ENCODE data around the gene LDLRAD4.

Gene LDLRAD4

DNA sequence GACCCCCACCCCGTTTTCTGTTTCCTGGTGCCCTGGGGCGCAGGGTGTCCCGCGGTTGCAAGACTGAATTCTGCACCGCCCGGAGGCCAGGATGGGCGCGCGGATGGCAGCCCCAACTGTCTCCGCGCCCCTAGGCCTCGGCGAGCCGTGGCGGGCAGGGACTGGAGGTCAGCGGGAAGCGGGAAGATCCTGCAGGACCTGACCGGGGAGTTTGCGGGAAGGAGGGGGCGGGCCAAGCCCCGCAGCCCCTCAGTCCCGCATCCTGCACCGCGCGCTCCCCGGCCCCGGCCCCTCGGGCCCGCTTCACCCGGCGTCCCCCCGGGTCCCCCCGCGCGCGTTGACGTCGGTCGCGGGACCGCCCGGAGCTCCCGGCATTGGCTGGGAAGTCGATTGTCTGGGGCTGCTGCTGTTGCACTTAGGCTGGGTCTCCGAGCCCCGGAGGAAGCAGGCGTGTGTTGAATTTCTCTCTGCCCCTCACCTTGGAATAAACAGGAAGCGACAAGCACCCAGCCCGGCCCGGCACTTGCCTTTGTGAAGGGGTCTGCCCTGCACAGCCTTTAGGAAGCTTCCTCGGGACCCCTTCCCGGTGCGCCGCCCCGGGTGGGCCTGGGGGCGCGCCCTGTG lies at the start of gene LDLRAD4:
Gene LDLRAD4, plus strand, starts transcription at position 393 of the 624 bp plus-strand sequence.
- DNase-seq (ENCODE audit: low read depth in 3 of 3): peak in 2 of 3 experiments; percentile 11 to 29

DNA sequence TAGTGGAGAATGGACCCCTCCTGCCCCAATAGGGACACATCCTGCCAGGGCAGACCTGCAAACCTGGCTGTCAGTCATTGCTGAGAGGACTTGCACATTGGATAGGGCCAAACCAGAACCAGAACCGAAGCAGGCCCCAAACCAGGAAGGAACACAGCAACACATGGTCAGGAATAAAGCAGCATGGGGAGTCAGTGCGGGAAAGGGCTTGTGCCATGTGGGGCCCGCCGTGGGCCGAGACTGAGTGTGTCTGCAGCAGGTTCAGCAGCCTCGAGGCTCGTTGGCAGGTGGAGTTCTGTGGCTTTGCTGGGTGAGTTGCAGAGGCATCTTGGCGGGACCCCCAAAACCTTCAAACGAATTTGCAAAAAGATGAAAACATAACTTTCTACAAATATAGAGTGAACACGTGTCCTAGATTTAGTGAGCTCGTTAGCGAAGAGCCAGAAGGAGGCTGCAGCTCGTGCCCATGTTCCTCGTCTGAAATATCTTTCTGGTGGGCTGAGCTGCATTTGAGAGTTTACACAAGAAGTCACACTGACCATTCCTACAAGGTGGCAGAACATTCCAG lies 44.9 kb upstream of the LDLRAD4 start:
- DNase-seq (ENCODE audit: low read depth in 3 of 3): no peak

DNA sequence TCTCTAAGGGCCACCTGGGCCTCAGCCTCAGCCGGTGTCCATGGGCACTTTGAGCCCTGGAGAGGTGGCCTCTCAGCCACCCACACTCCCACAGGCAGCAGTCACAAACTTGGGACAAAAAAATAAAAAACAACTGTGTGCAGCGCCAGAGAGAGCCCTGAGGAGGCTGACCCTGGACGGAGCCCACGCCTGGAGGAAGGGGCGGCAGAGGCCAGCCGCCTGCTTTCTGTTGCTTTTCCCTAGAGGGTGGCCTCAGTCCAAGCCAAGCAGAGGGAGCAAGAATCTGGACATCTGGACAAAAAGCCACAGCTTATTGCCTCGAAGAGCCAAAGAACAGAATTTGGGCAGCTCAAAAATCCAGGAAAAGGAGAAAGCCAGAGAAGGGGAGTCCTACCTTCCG lies 43.3 kb upstream of the LDLRAD4 start:
- DNase-seq (ENCODE audit: low read depth in 3 of 3): no peak

GRCh38 chr18:13175754-13176210 lies 42.8 kb upstream of the LDLRAD4 start:
- no peak for DNase-seq (ENCODE audit: low read depth in 3 of 3)

- no peak for DNase-seq (ENCODE audit: low read depth in 3 of 3)
Observed at GRCh38 chr18:13176847-13177246, 41.7 kb upstream of the LDLRAD4 start.

DNA sequence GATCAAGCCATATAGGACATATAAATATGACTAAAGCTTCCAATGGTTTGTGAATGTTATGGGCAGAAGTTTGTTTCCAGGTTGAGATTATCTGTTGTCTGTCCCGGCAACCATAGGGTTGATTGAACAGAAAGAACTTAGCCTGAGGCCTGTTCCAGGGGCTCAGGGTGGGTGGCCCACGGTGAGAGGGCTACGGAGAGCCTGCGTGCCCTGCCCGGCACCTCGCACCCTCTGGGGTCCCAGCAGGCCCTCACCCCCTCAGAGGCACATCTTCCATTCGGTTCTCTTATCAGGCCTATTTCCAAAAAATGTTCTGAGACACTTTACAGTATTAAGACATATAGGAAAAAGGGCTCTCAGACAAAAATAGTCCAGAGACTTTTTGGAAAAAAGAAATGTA lies 40.4 kb upstream of the LDLRAD4 start:
- DNase-seq (ENCODE audit: low read depth in 3 of 3): no peak

GRCh38 chr18:13178976-13179375 lies 39.6 kb upstream of the LDLRAD4 start:
- DNase-seq (ENCODE audit: low read depth in 3 of 3): no peak

DNA sequence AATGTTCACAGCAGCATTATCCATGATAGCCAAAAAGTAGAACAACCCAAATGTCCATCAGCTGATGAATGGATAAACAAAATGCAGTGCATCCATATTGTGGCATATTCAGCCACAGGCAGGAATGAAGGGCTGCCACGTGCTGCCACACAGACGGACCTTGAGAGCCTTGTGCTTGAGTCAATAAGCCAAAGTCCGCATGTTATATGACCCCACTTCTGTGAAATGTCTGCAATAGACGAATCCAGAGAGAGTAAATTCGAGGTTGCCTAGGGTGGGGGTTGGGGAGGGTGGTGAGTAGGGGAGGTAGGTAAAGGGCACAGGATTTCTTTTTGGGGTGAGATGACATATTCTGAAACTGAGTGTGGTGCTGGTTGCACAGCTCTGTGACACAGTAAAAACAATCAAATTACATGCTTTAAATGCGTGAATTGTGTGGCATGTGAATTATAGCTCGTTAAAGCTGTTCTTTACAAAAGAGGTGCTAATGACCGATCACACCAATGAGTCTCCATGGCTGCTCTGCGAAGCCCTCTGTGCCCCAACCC lies 38.9 kb upstream of the LDLRAD4 start:
- no peak for DNase-seq (ENCODE audit: low read depth in 3 of 3)

DNA sequence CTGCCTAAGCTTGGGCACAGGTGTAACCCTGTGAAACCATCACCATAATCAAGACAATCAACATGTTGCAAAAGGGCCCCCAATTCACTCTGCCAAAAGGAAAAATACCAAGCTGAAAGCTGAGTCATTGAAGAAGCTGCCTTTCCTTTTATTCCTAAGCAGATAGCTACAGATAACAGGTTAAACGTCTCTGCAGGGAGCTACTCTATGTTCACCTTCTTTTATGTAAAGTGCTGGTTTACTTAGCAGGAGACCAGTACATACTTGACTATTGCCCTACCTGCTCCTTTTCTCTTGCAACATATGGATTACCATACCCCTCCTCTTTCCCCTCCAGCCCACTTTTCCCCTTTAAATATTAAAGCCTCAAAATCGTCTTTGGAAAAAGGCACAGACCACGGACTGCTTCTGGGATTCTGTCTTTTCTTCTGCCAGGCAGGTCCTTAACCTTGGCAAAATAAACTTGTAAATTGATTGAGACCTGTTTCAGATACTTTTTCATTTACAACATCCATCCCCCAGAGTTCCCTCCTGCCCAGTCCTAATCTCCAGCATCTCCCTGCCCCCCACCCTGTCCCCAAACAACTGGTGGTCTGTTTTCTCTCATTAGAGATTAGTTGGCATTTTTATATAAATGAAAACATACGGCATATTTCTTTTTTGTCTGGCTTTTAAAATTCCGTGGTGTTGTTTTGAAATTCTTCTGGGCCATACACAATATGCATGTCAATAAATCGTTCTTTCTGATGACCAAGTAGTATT lies 37.8 kb upstream of the LDLRAD4 start:
- DNase-seq (ENCODE audit: low read depth in 3 of 3): no peak

- DNase-seq (ENCODE audit: low read depth in 3 of 3): no peak
Observed at GRCh38 chr18:13181765-13182164, 36.8 kb upstream of the LDLRAD4 start.

GRCh38 chr18:13183359-13183758 lies 35.2 kb upstream of the LDLRAD4 start:
- DNase-seq (ENCODE audit: low read depth in 3 of 3): no peak

- DNase-seq (ENCODE audit: low read depth in 3 of 3): no peak
Observed at GRCh38 chr18:13183790-13184189, 34.8 kb upstream of the LDLRAD4 start.

- no peak for DNase-seq (ENCODE audit: low read depth in 3 of 3)
Observed at GRCh38 chr18:13184396-13184795, 34.2 kb upstream of the LDLRAD4 start.

- DNase-seq (ENCODE audit: low read depth in 3 of 3): no peak
Observed at GRCh38 chr18:13185675-13186198, 32.8 kb upstream of the LDLRAD4 start.

- DNase-seq (ENCODE audit: low read depth in 3 of 3): no peak
Observed at GRCh38 chr18:13186687-13187086, 31.9 kb upstream of the LDLRAD4 start.

GRCh38 chr18:13187498-13187897 lies 31.1 kb upstream of the LDLRAD4 start:
- DNase-seq (ENCODE audit: low read depth in 3 of 3): no peak

GRCh38 chr18:13191031-13191430 lies 27.5 kb upstream of the LDLRAD4 start:
- DNase-seq (ENCODE audit: low read depth in 3 of 3): no peak

GRCh38 chr18:13191779-13192178 lies 26.8 kb upstream of the LDLRAD4 start:
- DNase-seq (ENCODE audit: low read depth in 3 of 3): no peak

DNA sequence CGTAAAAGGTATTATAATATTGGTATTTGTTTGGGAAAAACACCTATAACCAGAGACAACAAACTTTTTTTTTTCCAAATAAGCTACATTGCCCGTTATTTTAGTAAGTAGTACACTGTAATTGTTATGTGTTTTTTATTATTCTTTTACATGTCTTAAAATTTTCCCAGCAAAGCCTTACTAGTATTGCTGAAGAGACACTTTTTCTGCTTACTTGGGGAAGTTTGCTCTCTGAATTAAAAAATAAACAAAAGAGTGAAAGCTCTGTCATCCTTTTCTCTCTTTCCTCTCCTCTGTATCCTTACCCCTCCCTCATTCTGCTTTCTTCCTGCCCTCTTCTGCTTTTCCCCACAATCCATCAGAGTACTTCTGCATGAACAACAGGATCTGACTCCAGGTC lies 25.6 kb upstream of the LDLRAD4 start:
- no peak for DNase-seq (ENCODE audit: low read depth in 3 of 3)

DNA sequence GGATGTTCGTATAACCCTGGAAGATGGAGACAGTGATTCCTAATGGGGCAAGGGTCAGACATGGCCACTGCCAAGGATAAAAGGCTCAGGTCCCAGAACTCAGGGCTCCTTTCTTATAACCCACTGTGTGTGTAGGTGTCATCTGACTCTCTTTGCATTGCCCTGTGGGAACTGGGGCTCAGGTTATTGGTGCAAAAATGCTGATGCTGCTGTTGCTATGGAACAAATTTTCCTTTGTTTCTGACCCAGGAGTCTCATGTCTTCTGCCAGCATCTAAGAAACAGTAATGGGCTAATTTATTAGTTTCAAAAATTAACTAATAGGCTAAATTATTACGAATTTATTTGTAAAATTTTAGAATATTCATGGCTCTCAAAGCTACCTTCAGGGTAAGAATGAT lies 24.3 kb upstream of the LDLRAD4 start:
- DNase-seq (ENCODE audit: low read depth in 3 of 3): no peak

GRCh38 chr18:13198701-13199100 lies 19.9 kb upstream of the LDLRAD4 start:
- no peak for DNase-seq (ENCODE audit: low read depth in 3 of 3)

DNA sequence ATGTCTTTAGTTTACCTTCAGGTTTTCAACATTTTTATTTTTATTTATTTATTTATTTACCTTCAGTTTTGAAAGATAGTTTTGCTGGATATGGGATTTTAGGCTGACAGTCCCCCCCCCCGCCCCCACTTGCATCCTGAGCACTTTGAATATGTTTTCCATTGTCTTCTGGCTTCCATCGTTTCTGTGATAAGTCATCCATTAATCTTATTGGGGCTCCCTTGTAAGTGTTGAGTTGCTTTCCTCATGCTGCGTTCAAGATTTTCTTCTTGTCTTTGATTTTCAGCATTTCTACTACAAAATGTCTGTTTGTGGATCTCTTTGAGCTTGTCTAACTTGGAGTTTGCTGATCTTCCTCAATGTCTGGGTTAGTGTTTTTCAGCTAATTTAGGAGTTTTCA lies 19.4 kb upstream of the LDLRAD4 start:
- DNase-seq (ENCODE audit: low read depth in 3 of 3): no peak

DNA sequence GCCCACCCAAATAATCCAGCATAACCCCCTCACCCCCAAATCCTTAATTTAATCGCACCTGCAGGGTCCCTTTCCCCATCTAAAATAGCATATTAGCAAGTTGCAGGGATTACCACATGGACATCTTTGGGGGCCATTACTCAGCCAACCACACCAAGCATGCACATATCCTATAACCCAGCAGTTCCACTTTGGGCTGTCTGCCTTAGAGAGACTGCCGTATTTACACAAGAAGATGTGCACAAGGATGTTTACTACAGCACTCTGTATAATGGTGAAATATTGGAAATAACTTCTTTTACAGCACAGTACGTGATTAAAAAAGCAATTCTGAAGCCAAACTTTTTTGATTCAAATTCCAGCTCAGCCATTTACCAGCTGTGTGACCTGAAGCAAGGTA lies 17.3 kb upstream of the LDLRAD4 start:
- DNase-seq (ENCODE audit: low read depth in 3 of 3): no peak
